ENCODE data around the gene FAM181B. TPM values are rescaled to one million over a fixed set of nuclear protein-coding genes. Genes with fewer than 3 reads are reported as not detected.

FAM181B gene
- polyA plus RNA-seq, 1 of the 3 experiments (the other 2 are of a cell fraction): 0.02 TPM

- Histone ChIP-seq H3F3A (replicated peaks; ENCODE audit: insufficient read depth) (no peaks in the 10 kb centered on the region), H3K27ac (ENCODE audit: low read depth in 2 of 2, low read length in 1 of 2) (no peak overlapping the region), H3K4me3 (ENCODE audit: low read depth in 2 of 2, low read length in 1 of 2) (peak overlapping the region in 1 of 2 experiments; percentile 30; a peak in 1 of 4 replicates), H4K20me1 (ENCODE audit: insufficient read depth) (no peaks in the 10 kb centered on the region), H3K9me2 (no peaks in the 10 kb centered on the region), H3K9ac (no peak overlapping the region), H3K9me3 (no peaks in the 10 kb centered on the region), H3K36me3 (replicated peaks in 1 of 2; ENCODE audit: control insufficient read depth in 1 of 2, insufficient read depth in 2 of 2, low read length in 1 of 2) (no peaks in the 10 kb centered on the region), H3K4me2 (no peak overlapping the region), H2AFZ (ENCODE audit: low read depth) (no peak overlapping the region), H3K4me1 (ENCODE audit: control insufficient read depth in 1 of 2, insufficient read depth in 2 of 2, low read depth in 1 of 2, low read length in 1 of 2) (no peaks in the 10 kb centered on the region), H3K27me3 (ENCODE audit: insufficient read depth) (no peaks in the 10 kb centered on the region; the same call in 1 of the 2 replicates), H3K79me2 (ENCODE audit: insufficient read depth) (no peaks in the 10 kb centered on the region)
- WGBS (ENCODE audit: low lambda C conversion rate): 32% methylated on average over 7 of the region's 7 CpGs
- peak; percentile 49 for DNase-seq
- CTCF ChIA-PET: interaction anchor here (0.6 to 3.1 kb wide), 24 partner anchors 9 to 1126 kb away, joined by 3 to 33 read pairs (median 4); no protein-coding TSS in a partner anchor
- no peak for TF ChIP-seq IRF3 (IDR thresholded peaks at IDR 0.05; ENCODE audit: low read depth, low read length)
- TF ChIP-seq RAD21 (IDR thresholded peaks at IDR 0.05; ENCODE audit: low read length): peak; percentile 76
- TF ChIP-seq FOXJ3 (CRISPR knock-in tag; IDR thresholded peaks at IDR 0.05): no peak
- TF ChIP-seq CTCF (IDR thresholded peaks at IDR 0.05): peak; percentile 72
- TF ChIP-seq SMC3 (IDR thresholded peaks at IDR 0.05; ENCODE audit: low read depth, low read length): peak; percentile 42
- POLR2A ChIA-PET: no interaction called here
Observed at GRCh38 chr11:82701847-82702520, 31.7 kb downstream of the FAM181B start.

GRCh38 chr11:82698576-82699352 is 34.9 kb downstream of the FAM181B start:
- no peaks in the 10 kb centered on the region for H3K27me3 ChIP-seq (ENCODE audit: insufficient read depth)
- no peaks in the 10 kb centered on the region for H3K9me3 ChIP-seq
- H3K79me2 ChIP-seq (ENCODE audit: insufficient read depth): no peaks in the 10 kb centered on the region
- no peaks in the 10 kb centered on the region for H3F3A ChIP-seq (replicated peaks; ENCODE audit: insufficient read depth)
- ChIA-PET CTCF (interaction anchor here (0.7 to 1.1 kb wide), 5 partner anchors 16 to 1138 kb away, joined by 3 to 4 read pairs (median 3); no protein-coding TSS in a partner anchor), POLR2A (no interaction called here)
- H3K4me3 ChIP-seq (ENCODE audit: low read depth in 2 of 2, low read length in 1 of 2): no peak overlapping the region
- no peak for DNase-seq
- H3K9me2 ChIP-seq: no peaks in the 10 kb centered on the region
- H3K36me3 ChIP-seq (replicated peaks in 1 of 2; ENCODE audit: control insufficient read depth in 1 of 2, insufficient read depth in 2 of 2, low read length in 1 of 2): no peaks in the 10 kb centered on the region
- H4K20me1 ChIP-seq (ENCODE audit: insufficient read depth): no peaks in the 10 kb centered on the region
- H3K27ac ChIP-seq (ENCODE audit: low read depth in 2 of 2, low read length in 1 of 2): no peak overlapping the region
- 13% methylated on average over 6 of the region's 6 CpGs for WGBS (ENCODE audit: low lambda C conversion rate)
- no peaks in the 10 kb centered on the region for H3K4me1 ChIP-seq (ENCODE audit: control insufficient read depth in 1 of 2, insufficient read depth in 2 of 2, low read depth in 1 of 2, low read length in 1 of 2)
- no peak overlapping the region for H3K9ac ChIP-seq
- no peak overlapping the region for H2AFZ ChIP-seq (ENCODE audit: low read depth)
- no peak overlapping the region for H3K4me2 ChIP-seq
- TF ChIP-seq JUND (IDR thresholded peaks at IDR 0.05) (no peak), MEF2A (IDR thresholded peaks at IDR 0.05; ENCODE audit: borderline replicate concordance, low read depth) (no peak), TAF1 (IDR thresholded peaks at IDR 0.05; ENCODE audit: borderline replicate concordance, low read depth, low read length) (no peak), RCOR1 (IDR thresholded peaks at IDR 0.05; ENCODE audit: low read length) (no peak), USF2 (IDR thresholded peaks at IDR 0.05; ENCODE audit: borderline replicate concordance, low read depth, low read length) (no peak), FOSL2 (IDR thresholded peaks at IDR 0.05; ENCODE audit: borderline replicate concordance, low read depth) (no peak), FOXM1 (IDR thresholded peaks at IDR 0.05; ENCODE audit: low read depth) (no peak), ELF1 (IDR thresholded peaks at IDR 0.05) (no peak), YY1 (IDR thresholded peaks at IDR 0.05; ENCODE audit: low read depth) (no peak), GATA2 (CRISPR knock-in tag; IDR thresholded peaks at IDR 0.05) (no peak), TEAD4 (IDR thresholded peaks at IDR 0.05; ENCODE audit: borderline replicate concordance, insufficient read depth) (no peak), USF1 (IDR thresholded peaks at IDR 0.05; ENCODE audit: borderline replicate concordance, low read depth) (no peak), TCF12 (IDR thresholded peaks at IDR 0.05) (no peak), NRF1 (IDR thresholded peaks at IDR 0.05; ENCODE audit: low read depth, low read length) (no peak), CHD2 (IDR thresholded peaks at IDR 0.05; ENCODE audit: low read length, partially characterized antibody) (no peak), FOXJ3 (CRISPR knock-in tag; IDR thresholded peaks at IDR 0.05) (no peak), MXI1 (IDR thresholded peaks at IDR 0.05; ENCODE audit: low read depth, low read length) (no peak)
